Gastrocnemius medialis (tissue), 4 donors: ENCODE data around the gene IL36G. TPM values are rescaled to one million over a fixed set of nuclear protein-coding genes. Genes with fewer than 3 reads are reported as not detected.

Source experiments
- ATAC-seq, 2 donors: fragments of 150-250 bp; one replicate each; pipeline ENCODE4 v1.9.1; 2016
- DNase-seq, 2 donors: peaks; one replicate each; pipeline ENCODE4 v3.0.0-alpha.2; 2019
- H3K27ac ChIP-seq, 4 donors: fragments of 200-600 bp; sonication (generic); 1 replicate in 1 of 4; 2 replicates in 3 of 4; pipeline ENCODE4 v1.5.1; 2016 to 2018; ENCODE audit warnings: mild to moderate bottlenecking in 2 of 4, moderate library complexity in 1 of 4
- H3K27me3 ChIP-seq, 3 donors: fragments of 200-600 bp; sonication (generic) in 2 of 3; 1 replicate in 1 of 3; 2 replicates in 2 of 3; pipeline versions ENCODE4 v1.5.1 to v1.6.0; 2016 to 2019; ENCODE audit warnings: mild to moderate bottlenecking in 1 of 3, moderate library complexity in 1 of 3
- H3K36me3 ChIP-seq, 2 donors: fragments of 200-600 bp; sonication (generic) in 1 of 2; one replicate each; pipeline ENCODE4 v1.5.1; 2017 to 2018
- H3K4me1 ChIP-seq, 2 donors: fragments of 200-600 bp; sonication (generic) in 1 of 2; one replicate each; pipeline ENCODE4 v1.5.1; 2016 to 2017; ENCODE audit warnings: mild to moderate bottlenecking in 2 of 2
- H3K4me3 ChIP-seq, 4 donors: fragments of 200-600 bp; sonication (generic) in 3 of 4; 1 replicate in 1 of 4; 2 replicates in 3 of 4; pipeline ENCODE4 v1.5.1; 2016 to 2019; ENCODE audit warnings: mild to moderate bottlenecking in 2 of 4
- H3K9me3 ChIP-seq, 3 donors: fragments of 200-600 bp; sonication (generic) in 2 of 3; 1 replicate in 1 of 3; 2 replicates in 2 of 3; pipeline ENCODE4 v1.5.1; 2016 to 2019
- CTCF ChIP-seq, 5 experiments: fragments of 450-650 bp in 3 of 5; fragments of 200-600 bp in 2 of 5; sonication (generic) in 2 of 5; IDR thresholded peaks in 4 of 5; conservative IDR thresholded peaks in 1 of 5; 1 replicate in 4 of 5; 2 replicates in 1 of 5; pipeline ENCODE4 v1.5.1; 2016 to 2019; ENCODE audit warnings: antibody characterized with exemption in 5 of 5, mild to moderate bottlenecking in 3 of 5, moderate library complexity in 3 of 5
- POLR2A ChIP-seq, 2 donors: fragments of 450-650 bp; IDR thresholded peaks; one replicate each; pipeline ENCODE4 v1.6.1; 2017; ENCODE audit warnings: antibody characterized with exemption in 2 of 2, mild to moderate bottlenecking in 2 of 2, moderate library complexity in 2 of 2
- in situ Hi-C, 4 donors: fragments of 200-750 bp; cut with MboI; loops; one replicate each; pipeline versions ENCODE4 v1.15.0 to v1.8.0; 2017; ENCODE audit warnings: low sequenced_read_pairs in 4 of 4
- intact Hi-C: fragments of 100-400 bp; cut with DNase I; formaldehyde crosslinking; loops from one replicate; pipeline ENCODE4 v1.15.1; 2023; ENCODE audit warnings: low total_unique reads
- total RNA-seq, 4 donors: library from RNA; depleted of rRNA; stranded (reverse); fragments of >200 nt; gene quantifications; one replicate each; pipeline versions ENCODE4 v1.1.0 to v1.2.3, GENCODE V29; 2016

Gene IL36G
- total RNA-seq, 4 donors from 2014 or later, result not detected

DNA sequence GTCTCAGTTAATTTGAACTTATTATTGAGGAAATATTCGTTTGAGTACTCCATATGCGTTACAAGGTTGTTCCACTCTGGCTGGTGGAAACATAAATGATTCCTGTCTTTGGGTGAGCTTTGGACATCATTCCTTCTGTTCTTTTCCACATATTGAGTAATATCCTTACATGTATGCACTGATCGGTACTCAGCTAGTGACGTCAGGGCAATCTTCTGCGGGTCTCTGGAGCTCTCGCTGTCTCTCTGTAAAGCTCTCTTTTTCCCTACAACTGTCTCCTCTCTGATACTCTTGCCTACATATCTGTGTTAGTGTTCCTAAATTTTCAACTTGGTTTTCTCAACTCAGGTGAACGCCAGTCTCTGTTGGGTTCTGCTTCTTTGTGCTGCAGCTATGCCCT, 23.4 kb upstream of the IL36G start:
- intact Hi-C loops (no loop called here), in situ Hi-C loops (loop anchor here in 1 of 4 donors (10.0 kb wide), 1 partner anchor 200 kb away; no protein-coding TSS in a partner anchor)
- no peaks in the 10 kb centered on the region for H3K4me1 ChIP-seq
- H3K27me3 ChIP-seq, result no peaks in the 10 kb centered on the region
- no peak for DNase-seq
- H3K36me3 ChIP-seq, result no peaks in the 10 kb centered on the region
- H3K9me3 ChIP-seq, result no peaks in the 10 kb centered on the region
- TF ChIP-seq CTCF (IDR thresholded peaks at IDR 0.05 in 4 of 5, conservative IDR thresholded peaks at IDR 0.05 in 1 of 5) (no peak), POLR2A (IDR thresholded peaks at IDR 0.05) (no peak)
- H3K27ac ChIP-seq, result no peak overlapping the region
- no peak for ATAC-seq
- no peak overlapping the region for H3K4me3 ChIP-seq

GRCh38 chr2:112957511-112957910, 20.3 kb upstream of the IL36G start:
- Histone ChIP-seq H3K9me3 (no peaks in the 10 kb centered on the region), H3K4me3 (no peak overlapping the region), H3K4me1 (no peaks in the 10 kb centered on the region), H3K36me3 (no peaks in the 10 kb centered on the region), H3K27ac (no peak overlapping the region), H3K27me3 (no peaks in the 10 kb centered on the region)
- DNase-seq, result no peak
- no peak for ATAC-seq
- intact Hi-C loops (no loop called here), in situ Hi-C loops (loop anchor here in 1 of 4 donors (10.0 kb wide), 1 partner anchor 203 kb away; no protein-coding TSS in a partner anchor)
- no peak for TF ChIP-seq POLR2A (IDR thresholded peaks at IDR 0.05)
- no peak for TF ChIP-seq CTCF (IDR thresholded peaks at IDR 0.05 in 4 of 5, conservative IDR thresholded peaks at IDR 0.05 in 1 of 5)

GRCh38 chr2:112958428-112959108, 19.2 kb upstream of the IL36G start:
- no peak overlapping the region for H3K4me3 ChIP-seq
- no peak for DNase-seq
- no peaks in the 10 kb centered on the region for H3K9me3 ChIP-seq
- H3K36me3 ChIP-seq, result no peaks in the 10 kb centered on the region
- ATAC-seq, result no peak
- in situ Hi-C loops, result loop anchor here in 1 of 4 donors (10.0 kb wide), 1 partner anchor 204 kb away; no protein-coding TSS in a partner anchor
- TF ChIP-seq POLR2A (IDR thresholded peaks at IDR 0.05) (no peak), CTCF (IDR thresholded peaks at IDR 0.05 in 4 of 5, conservative IDR thresholded peaks at IDR 0.05 in 1 of 5) (peak in 3 of 5 experiments; percentile 35 to 53 (median 47))
- no peaks in the 10 kb centered on the region for H3K27me3 ChIP-seq
- H3K27ac ChIP-seq, result no peak overlapping the region
- intact Hi-C loops, result no loop called here
- H3K4me1 ChIP-seq, result no peaks in the 10 kb centered on the region

GRCh38 chr2:112959109-112959812, 18.5 kb upstream of the IL36G start:
- Histone ChIP-seq H3K4me1 (no peaks in the 10 kb centered on the region), H3K36me3 (no peaks in the 10 kb centered on the region), H3K27ac (no peak overlapping the region), H3K27me3 (no peaks in the 10 kb centered on the region), H3K4me3 (no peak overlapping the region), H3K9me3 (no peaks in the 10 kb centered on the region)
- intact Hi-C loops (no loop called here), in situ Hi-C loops (loop anchor here in 1 of 4 donors (10.0 kb wide), 1 partner anchor 204 kb away; no protein-coding TSS in a partner anchor)
- TF ChIP-seq POLR2A (IDR thresholded peaks at IDR 0.05) (no peak), CTCF (IDR thresholded peaks at IDR 0.05 in 4 of 5, conservative IDR thresholded peaks at IDR 0.05 in 1 of 5) (no peak)
- no peak for DNase-seq
- ATAC-seq, result no peak
